Neural cell (in vitro differentiated cells): ENCODE data around the gene TBCC.

Experiments used
- RAD21 ChIP-seq: fragments of 450-650 bp; conservative IDR thresholded peaks from 2 replicates; pipeline ENCODE4 v1.6.1; 2014; ENCODE audit warnings: antibody characterized with exemption, mild to moderate bottlenecking, moderate library complexity
- TF ChIP-seq, protein P1 (sequence below): fragments of 450-650 bp; IDR thresholded peaks from 2 replicates; pipeline ENCODE4 v1.5.1; 2014; ENCODE audit warnings: antibody characterized with exemption, mild to moderate bottlenecking, moderate library complexity; ENCODE audit not compliant: poor library complexity, severe bottlenecking

DNA sequence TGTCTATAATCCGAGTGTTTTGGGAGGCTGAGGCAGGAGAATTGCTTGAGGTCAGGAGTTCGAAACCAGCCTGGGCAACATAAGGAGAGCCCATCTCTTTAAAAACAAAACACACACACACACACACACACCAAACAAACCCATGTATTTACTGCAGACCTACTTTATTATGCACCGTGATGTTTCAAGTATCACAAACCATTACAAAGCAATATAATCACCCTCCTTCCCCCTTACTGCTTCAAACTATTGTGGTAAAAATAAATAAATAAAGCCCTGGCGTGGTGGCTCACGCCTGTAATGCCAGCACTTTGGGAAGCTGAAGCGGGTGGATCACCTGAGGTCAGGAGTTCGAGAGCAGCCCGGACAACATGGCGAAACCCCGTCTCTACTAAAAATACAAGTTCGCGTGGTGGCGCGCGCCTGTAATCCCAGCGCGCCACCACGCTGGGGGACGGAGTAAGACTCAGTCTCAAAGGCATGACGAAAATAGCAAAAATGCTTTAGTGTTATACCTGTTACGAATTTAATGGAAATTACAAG lies 1.5 kb downstream of the TBCC start:
- TF ChIP-seq RAD21 = no peak
- TF ChIP-seq, protein P1, sequence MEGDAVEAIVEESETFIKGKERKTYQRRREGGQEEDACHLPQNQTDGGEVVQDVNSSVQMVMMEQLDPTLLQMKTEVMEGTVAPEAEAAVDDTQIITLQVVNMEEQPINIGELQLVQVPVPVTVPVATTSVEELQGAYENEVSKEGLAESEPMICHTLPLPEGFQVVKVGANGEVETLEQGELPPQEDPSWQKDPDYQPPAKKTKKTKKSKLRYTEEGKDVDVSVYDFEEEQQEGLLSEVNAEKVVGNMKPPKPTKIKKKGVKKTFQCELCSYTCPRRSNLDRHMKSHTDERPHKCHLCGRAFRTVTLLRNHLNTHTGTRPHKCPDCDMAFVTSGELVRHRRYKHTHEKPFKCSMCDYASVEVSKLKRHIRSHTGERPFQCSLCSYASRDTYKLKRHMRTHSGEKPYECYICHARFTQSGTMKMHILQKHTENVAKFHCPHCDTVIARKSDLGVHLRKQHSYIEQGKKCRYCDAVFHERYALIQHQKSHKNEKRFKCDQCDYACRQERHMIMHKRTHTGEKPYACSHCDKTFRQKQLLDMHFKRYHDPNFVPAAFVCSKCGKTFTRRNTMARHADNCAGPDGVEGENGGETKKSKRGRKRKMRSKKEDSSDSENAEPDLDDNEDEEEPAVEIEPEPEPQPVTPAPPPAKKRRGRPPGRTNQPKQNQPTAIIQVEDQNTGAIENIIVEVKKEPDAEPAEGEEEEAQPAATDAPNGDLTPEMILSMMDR = no peak
